HG03159 (cell line): Measurements from ENCODE around the gene TMEM121B.
"Not testable (repeated sequence)": the region's sequence is repeated elsewhere in the genome, so short reads cannot be mapped to it uniquely, and the experiment has no call there.

ENCODE experiments used
- ATAC-seq: cut with Tn5 transposase; IDR thresholded peaks from one replicate; pipeline ENCODE4 v1.9.1; 2021; ENCODE audit warnings: mild to moderate bottlenecking, moderate library complexity; ENCODE audit not compliant: unreplicated experiment

TMEM121B gene

GRCh38 chr22:17121233-17122195, at the start of gene TMEM121B:
TMEM121B (minus strand) TSS chr22:17121360; CDS start chr22:17121127, 233 bp downstream.
- no peak for ATAC-seq

GRCh38 chr22:17167486-17167885, 46.3 kb upstream of the TMEM121B start:
- no peak for ATAC-seq

- ATAC-seq, result no peak
Measured at GRCh38 chr22:17164392-17165024, 43.3 kb upstream of the TMEM121B start.

- ATAC-seq, result no peak
Measured at GRCh38 chr22:17162731-17163130, 41.6 kb upstream of the TMEM121B start.

GRCh38 chr22:17161991-17162390, 40.8 kb upstream of the TMEM121B start:
- no peak for ATAC-seq

- ATAC-seq, result peak; percentile 6
Measured at GRCh38 chr22:17159504-17159951, 38.4 kb upstream of the TMEM121B start.

- peak; percentile 73 for ATAC-seq
Measured at GRCh38 chr22:17158568-17159503, 37.7 kb upstream of the TMEM121B start, which contains the start of gene HDHD5. HDHD5 (minus strand) TSS chr22:17159277; CDS start chr22:17159251, 26 bp downstream.

- no peak for ATAC-seq
Measured at GRCh38 chr22:17158176-17158567, 37.0 kb upstream of the TMEM121B start.

GRCh38 chr22:17157714-17158113, 36.6 kb upstream of the TMEM121B start:
- ATAC-seq, result no peak

- ATAC-seq, result no peak
Measured at GRCh38 chr22:17155941-17156340, 34.8 kb upstream of the TMEM121B start.

- no peak for ATAC-seq
Measured at GRCh38 chr22:17152971-17153370, 31.8 kb upstream of the TMEM121B start.

- no peak for ATAC-seq
Measured at GRCh38 chr22:17152340-17152739, 31.2 kb upstream of the TMEM121B start.

GRCh38 chr22:17149076-17149815, 28.1 kb upstream of the TMEM121B start:
- no peak for ATAC-seq

- ATAC-seq, result not testable (repeated sequence)
Measured at GRCh38 chr22:17147458-17147857, 26.3 kb upstream of the TMEM121B start.

- ATAC-seq, result no peak
Measured at GRCh38 chr22:17145021-17145680, 24.0 kb upstream of the TMEM121B start.

- no peak for ATAC-seq
Measured at GRCh38 chr22:17143826-17144225, 22.7 kb upstream of the TMEM121B start.

GRCh38 chr22:17143101-17143500, 21.9 kb upstream of the TMEM121B start:
- ATAC-seq, result no peak

GRCh38 chr22:17140826-17141766, 19.9 kb upstream of the TMEM121B start:
- no peak for ATAC-seq
